Measurements from ENCODE around the gene GSE1.

Gene GSE1

DNA sequence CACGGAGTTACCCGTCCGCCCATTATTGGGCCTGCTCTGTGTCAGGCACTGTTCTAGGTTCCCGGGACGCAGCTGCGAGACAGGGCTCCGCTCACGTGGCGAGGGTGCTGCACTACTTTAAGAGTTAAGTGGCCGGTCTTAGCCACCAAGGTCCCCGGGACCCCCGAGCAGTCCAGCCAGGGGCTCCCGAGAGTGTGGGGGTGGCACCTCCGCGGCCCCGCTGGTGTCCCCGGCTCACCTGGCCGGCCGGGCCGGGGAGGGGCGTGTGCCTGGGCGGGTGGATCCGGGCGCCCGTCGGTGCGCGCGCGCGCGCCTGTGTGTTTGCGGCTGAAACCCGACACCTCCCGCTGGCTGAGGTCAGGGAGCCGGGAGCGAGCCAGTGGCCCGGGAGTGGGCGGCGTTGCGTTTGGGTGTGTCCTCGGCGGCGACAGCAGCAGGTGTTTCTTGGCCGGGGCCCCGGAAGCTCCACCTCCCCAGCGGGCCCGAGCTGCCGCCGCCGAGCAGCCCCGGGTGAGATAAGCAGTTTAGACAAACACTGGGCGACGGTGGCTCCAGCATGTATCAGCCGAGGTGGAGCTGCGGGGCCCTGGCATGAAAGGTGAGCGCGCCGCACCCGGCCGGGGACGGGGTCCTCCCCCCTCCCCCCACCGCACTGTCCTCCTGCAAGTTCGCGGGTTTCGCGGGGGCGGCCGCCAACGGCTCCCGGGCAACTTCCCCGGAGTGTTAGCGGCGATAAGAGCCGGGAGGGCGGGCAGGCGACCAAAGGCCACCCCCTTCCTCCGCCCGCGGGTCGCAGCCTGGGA is at the start of gene GSE1:
Gene GSE1 (plus strand): TSS at position 522 of the 803 bp plus-strand sequence. CDS start 70 bp downstream, at position 592.
- peak; percentile 93 for DNase-seq (ENCODE audit: low spot score)

- no peak for DNase-seq (ENCODE audit: low spot score)
Measured at GRCh38 chr16:85563515-85564276, 49.4 kb upstream of the GSE1 start.

- DNase-seq (ENCODE audit: low spot score), result no peak
Measured at GRCh38 chr16:85564277-85565051, 48.7 kb upstream of the GSE1 start.

DNA sequence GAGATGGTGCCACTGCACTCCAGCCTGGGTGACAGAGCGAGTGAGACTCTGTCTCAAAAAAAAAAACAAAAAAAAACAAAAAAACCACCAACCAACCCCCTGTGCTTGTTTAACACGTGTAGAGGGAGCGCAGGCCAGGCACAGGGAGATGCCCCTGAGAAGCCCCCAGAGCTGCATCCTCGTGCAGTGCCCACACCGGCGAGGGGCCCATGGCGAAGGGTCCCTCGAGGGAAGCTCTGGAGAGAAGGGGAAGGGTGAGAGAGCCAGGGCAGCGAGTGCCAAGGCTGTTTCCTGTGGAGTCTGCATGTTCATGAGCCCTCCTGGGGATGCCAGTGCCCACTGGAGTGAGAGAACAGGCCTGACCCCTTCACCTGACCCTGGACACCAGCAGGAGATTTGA is 47.8 kb upstream of the GSE1 start:
- no peak for DNase-seq (ENCODE audit: low spot score)

- no peak for DNase-seq (ENCODE audit: low spot score)
Measured at GRCh38 chr16:85565801-85566526, 47.2 kb upstream of the GSE1 start.

DNA sequence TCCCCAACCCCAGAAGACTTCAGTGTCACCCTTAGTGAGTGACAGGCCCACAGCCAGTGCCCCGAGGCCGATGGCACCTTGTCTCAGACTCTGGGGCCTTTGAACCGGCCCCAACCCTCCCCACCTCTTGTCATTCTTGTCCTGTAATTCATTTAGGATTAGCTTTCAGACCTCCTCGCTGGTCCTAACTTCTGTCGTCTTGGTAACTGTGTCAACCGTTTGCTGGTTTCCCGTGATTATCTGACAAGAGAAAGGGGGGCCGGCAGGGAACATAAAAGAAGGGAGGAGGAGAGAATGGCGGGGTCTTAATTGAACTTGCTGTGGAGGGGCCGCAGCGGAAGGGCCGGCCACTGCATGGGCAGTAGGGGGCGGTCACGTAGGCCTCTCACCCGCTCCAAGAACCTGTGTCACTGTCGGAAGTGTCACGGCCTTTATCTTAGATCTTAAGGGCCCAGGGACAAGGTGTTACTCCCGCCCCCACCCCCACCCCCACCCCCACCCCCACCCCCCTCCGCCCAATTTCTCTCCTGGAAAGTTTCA is 46.5 kb upstream of the GSE1 start:
- DNase-seq (ENCODE audit: low spot score), result no peak

DNA sequence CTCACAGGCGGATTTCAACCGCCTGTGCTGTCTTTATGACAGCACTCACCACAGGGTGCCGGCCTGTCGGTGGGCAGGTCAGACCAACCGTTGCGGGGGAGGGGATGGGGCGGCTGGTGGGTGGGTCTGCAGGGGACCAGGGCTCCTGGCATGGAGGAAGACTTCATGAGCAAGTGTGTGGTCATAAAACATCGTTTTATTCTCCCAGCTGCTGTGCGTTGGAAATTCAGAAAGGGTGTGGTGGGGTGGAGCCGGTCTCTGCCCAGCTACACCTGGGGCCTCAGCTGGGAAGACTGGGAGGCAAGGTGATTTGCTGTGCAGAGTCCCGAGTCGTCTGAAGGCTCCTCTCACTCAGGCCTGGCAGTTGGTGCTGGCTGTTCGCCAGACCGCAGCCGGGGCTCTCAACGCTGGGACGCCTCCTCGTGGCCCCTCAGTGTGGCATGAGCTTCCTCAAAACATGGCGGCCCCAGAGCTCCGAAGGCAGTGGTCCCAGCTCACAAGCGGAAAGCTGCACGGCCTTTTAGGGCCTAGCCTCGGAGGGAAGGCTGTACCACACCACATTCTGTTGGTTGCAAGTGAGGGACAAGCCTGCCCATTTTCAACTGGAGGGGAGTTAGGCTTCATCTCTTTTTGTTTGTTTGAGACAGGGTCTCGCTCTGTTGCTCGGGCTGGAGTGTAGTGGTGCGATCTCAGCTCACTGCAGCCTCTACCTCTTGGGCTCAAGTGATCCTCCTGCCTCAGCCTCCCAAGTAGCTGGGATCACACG is 45.8 kb upstream of the GSE1 start:
- DNase-seq (ENCODE audit: low spot score), result no peak

GRCh38 chr16:85567935-85568334 is 45.2 kb upstream of the GSE1 start:
- no peak for DNase-seq (ENCODE audit: low spot score)

GRCh38 chr16:85568519-85568918 is 44.6 kb upstream of the GSE1 start:
- DNase-seq (ENCODE audit: low spot score), result no peak

GRCh38 chr16:85569039-85569614 is 44.0 kb upstream of the GSE1 start:
- no peak for DNase-seq (ENCODE audit: low spot score)

DNA sequence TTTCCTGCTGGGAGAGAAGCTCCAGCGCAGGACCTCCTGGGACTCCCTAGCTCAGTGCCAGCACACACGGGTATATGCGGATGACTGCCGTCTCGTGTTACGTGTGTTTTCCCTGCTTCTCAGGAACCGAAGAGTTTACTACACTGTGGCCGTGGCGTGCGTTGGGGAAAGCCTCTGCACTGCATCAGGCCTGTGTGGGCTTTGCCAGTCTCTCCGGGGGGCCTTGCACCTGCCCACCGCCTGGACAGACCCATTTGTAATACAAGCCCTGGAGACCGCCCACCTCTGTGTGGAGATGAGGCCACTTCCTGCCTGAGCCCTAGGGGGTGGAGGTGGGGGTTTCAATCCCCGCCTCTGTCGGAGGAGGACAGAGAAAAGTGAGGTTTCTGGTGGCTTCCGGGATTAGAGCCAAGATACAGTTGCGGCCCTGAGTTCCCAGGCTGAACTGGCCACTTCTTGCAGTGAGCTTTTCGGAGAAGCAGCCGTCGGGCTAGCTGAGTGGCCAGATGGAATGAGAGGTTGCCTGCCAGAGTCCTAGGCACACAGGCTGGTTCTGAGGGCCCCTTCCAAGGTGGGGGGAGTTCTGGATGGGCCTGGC is 43.4 kb upstream of the GSE1 start:
- DNase-seq (ENCODE audit: low spot score), result peak; percentile 52

- no peak for DNase-seq (ENCODE audit: low spot score)
Measured at GRCh38 chr16:85570213-85570734, 42.8 kb upstream of the GSE1 start.

DNA sequence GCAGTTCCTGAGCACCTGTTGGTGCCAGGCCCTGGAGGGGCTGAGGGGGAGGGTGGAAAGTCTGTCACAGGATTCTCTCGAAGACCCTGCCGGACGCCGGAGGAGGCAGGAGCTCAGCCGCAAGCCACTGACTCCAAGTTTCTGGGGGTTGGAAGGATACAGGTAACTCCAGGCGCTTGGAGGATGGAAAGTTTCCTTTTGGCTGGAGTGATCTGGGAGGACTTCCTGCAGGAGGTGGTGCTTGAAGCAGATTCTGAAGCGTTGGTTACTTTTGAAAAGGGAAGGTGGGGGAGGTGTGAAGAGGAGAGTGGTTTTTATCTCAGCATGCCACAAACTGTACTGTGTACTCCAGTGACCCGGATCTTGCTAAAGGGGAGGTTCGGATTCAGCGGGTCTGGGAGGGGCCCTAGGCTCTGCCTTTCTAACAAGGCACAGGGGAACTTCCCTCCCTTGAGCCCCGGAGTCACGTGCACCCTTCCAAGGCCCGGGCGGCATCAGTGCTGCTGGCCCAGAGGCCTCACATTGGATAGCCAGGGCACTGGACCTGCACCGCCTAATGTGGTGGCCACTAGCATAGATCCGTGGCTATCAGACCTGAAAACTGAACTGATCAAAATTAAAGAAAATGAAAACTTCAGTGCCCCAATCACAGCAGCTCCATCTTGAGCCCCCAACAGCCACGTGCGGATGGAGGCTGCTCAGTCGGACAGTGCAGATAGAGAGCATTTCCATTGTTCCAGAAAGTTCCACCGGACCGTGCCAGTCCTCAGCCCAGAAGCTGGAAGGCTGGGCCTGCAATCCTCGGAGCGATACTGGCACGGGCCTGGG is 42.2 kb upstream of the GSE1 start:
- no peak for DNase-seq (ENCODE audit: low spot score)

GRCh38 chr16:85571563-85571812 is 41.6 kb upstream of the GSE1 start:
- no peak for DNase-seq (ENCODE audit: low spot score)

GRCh38 chr16:85571813-85572619 is 41.1 kb upstream of the GSE1 start:
- DNase-seq (ENCODE audit: low spot score), result no peak

- no peak for DNase-seq (ENCODE audit: low spot score)
Measured at GRCh38 chr16:85573045-85573695, 40.0 kb upstream of the GSE1 start.

DNA sequence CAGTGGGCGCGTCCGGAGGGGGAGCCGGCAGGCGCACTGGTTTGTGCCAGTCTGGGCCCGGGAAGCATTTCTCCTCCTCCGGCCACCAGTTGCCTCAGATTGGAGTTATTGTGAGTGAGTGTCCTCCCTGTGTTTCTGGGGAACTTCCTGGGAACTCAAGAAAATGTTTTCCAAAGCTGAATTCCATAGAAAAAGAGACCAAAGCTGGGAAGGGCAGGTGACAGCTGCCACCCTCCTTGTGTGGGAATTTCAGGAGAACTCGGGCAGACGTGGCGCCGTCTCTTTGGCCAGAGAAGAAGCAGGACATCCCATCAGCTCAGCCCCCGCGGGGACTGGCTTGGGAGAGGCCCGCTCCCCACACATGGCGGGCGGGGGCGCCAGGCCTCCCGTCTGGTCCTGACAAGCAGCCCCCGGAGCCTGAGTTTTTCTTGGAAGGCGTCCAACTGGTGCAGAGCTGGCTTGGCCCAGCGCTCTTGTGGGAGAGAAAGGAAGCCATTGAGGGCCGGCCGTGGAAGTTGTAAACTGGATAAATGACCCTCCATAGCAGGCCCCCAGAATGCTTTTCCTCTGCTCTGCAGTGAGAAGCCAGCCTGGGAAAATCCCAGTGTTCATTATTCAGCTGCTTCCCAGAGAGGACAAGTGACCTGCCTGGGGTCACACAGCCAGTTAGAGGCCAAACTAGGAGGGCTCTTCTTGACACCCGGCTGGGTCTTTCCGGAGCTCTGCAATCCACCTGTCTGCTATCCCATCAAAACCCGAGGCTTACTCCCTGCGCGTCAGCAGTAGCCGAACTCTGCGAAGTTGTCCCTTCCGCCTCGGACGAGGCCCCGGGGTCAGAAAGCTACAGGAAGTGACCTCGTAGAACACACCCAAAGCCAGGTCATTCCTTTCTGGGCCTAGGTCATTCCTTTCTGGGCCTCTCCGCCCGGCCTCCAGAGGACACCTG is 39.2 kb upstream of the GSE1 start:
- DNase-seq (ENCODE audit: low spot score), result peak; percentile 63
